Measurements from ENCODE around the gene NFX1. TPM values are rescaled to one million over a fixed set of nuclear protein-coding genes. Genes with fewer than 3 reads are reported as not detected.
A peak's percentile ranks its signal among the peaks of the same experiment; 100 is the strongest.

Gene NFX1
- polyA plus RNA-seq, 3 donors: 4.3 to 26.3 (median 8.1) TPM

DNA sequence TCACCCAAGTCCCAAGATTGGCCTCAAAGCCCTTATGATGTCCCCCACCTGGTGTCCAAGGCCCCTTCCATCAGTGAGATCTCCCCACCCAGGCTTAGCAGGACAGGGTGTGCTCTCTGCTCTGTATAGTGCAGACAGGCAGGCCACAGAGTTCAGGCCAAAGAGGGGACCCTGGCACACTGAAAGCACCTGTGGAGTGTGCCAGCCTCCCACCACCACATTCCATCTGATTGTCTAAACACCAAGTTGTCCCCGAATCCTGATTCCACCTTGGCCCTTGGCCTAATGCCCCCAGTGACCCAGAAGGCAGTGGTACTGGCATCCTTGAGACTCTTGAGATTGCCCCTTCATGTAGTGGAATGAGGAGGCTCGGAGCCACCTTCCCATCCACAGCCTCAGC is 45.0 kb upstream of the NFX1 start:
- Histone ChIP-seq H3K36me3 (replicated peaks in 1 of 2; ENCODE audit: control insufficient read depth in 1 of 2, insufficient read depth in 2 of 2, low read length in 2 of 2) (peaks cover 11 to 28% of the 10 kb centered on the region in 2 donors), H3K9ac (ENCODE audit: insufficient read depth, low read length, poor library complexity, severe bottlenecking) (no peak overlapping the region), H2AFZ (ENCODE audit: insufficient read depth, low read depth, low read length, poor library complexity, severe bottlenecking) (no peak overlapping the region), H4K20me1 (ENCODE audit: insufficient read depth, low read length) (no peaks in the 10 kb centered on the region), H3K4me2 (replicated peaks; ENCODE audit: extremely low read depth, low read length, poor library complexity, severe bottlenecking) (no peak overlapping the region), H3K4me1 (ENCODE audit: control insufficient read depth in 1 of 2, insufficient read depth in 2 of 2, low read length in 2 of 2) (no peaks in the 10 kb centered on the region), H3K27ac (ENCODE audit: low read depth in 1 of 2, low read length in 2 of 2) (no peak overlapping the region), H3K79me2 (ENCODE audit: insufficient read depth, low read length) (no peaks in the 10 kb centered on the region), H3K9me3 (replicated peaks in 1 of 2; ENCODE audit: control insufficient read depth in 1 of 2, insufficient read depth in 1 of 2, low read length in 2 of 2) (no peaks in the 10 kb centered on the region), H3K27me3 (ENCODE audit: control insufficient read depth in 2 of 2, insufficient read depth in 2 of 2, low read length in 2 of 2) (no peaks in the 10 kb centered on the region), H3K4me3 (replicated peaks in 1 of 3; ENCODE audit: low read depth in 2 of 3, low read length in 3 of 3) (no peak overlapping the region)
- Mint-ChIP-seq H3K27ac (peak overlapping the region in 1 of 7 donors; percentile 32), H3K36me3 (peaks cover 23 to 32% of the 10 kb centered on the region in 2 donors), H3K9me3 (peaks cover 0 to 1% (median 0%) of the 10 kb centered on the region in 7 donors), H3K27me3 (ENCODE audit: low read depth in 3 of 3) (peaks cover 1 to 3% (median 1%) of the 10 kb centered on the region in 3 donors), H3K4me1 (peaks cover 3% of the 10 kb centered on the region), H3K4me3 (no peak overlapping the region)
- TF ChIP-seq, protein P1, sequence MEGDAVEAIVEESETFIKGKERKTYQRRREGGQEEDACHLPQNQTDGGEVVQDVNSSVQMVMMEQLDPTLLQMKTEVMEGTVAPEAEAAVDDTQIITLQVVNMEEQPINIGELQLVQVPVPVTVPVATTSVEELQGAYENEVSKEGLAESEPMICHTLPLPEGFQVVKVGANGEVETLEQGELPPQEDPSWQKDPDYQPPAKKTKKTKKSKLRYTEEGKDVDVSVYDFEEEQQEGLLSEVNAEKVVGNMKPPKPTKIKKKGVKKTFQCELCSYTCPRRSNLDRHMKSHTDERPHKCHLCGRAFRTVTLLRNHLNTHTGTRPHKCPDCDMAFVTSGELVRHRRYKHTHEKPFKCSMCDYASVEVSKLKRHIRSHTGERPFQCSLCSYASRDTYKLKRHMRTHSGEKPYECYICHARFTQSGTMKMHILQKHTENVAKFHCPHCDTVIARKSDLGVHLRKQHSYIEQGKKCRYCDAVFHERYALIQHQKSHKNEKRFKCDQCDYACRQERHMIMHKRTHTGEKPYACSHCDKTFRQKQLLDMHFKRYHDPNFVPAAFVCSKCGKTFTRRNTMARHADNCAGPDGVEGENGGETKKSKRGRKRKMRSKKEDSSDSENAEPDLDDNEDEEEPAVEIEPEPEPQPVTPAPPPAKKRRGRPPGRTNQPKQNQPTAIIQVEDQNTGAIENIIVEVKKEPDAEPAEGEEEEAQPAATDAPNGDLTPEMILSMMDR (IDR thresholded peaks at IDR 0.05): no peak
- intact Hi-C loops (cut with micrococcal nuclease): no loop called here
- DNase-seq: no peak
- WGBS (ENCODE audit: insufficient coverage): no CpG with 5 or more reads among the region's 2 CpGs

GRCh38 chr9:33246269-33246860 is 44.0 kb upstream of the NFX1 start:
- intact Hi-C loops (cut with micrococcal nuclease): no loop called here
- peaks cover 0 to 1% (median 0%) of the 10 kb centered on the region in 7 donors for H3K9me3 Mint-ChIP-seq
- H3K27me3 Mint-ChIP-seq (ENCODE audit: low read depth in 3 of 3): peaks cover 1 to 3% (median 1%) of the 10 kb centered on the region in 3 donors
- H3K4me1 Mint-ChIP-seq: peaks cover 3% of the 10 kb centered on the region
- peaks cover 30 to 42% of the 10 kb centered on the region in 2 donors for H3K36me3 Mint-ChIP-seq
- Histone ChIP-seq H3K4me1 (ENCODE audit: control insufficient read depth in 1 of 2, insufficient read depth in 2 of 2, low read length in 2 of 2) (no peaks in the 10 kb centered on the region), H3K9ac (ENCODE audit: insufficient read depth, low read length, poor library complexity, severe bottlenecking) (no peak overlapping the region), H3K4me3 (replicated peaks in 1 of 3; ENCODE audit: low read depth in 2 of 3, low read length in 3 of 3) (no peak overlapping the region), H3K79me2 (ENCODE audit: insufficient read depth, low read length) (no peaks in the 10 kb centered on the region), H4K20me1 (ENCODE audit: insufficient read depth, low read length) (no peaks in the 10 kb centered on the region), H3K4me2 (replicated peaks; ENCODE audit: extremely low read depth, low read length, poor library complexity, severe bottlenecking) (no peak overlapping the region), H3K9me3 (replicated peaks in 1 of 2; ENCODE audit: control insufficient read depth in 1 of 2, insufficient read depth in 1 of 2, low read length in 2 of 2) (no peaks in the 10 kb centered on the region), H3K36me3 (replicated peaks in 1 of 2; ENCODE audit: control insufficient read depth in 1 of 2, insufficient read depth in 2 of 2, low read length in 2 of 2) (peaks cover 14 to 36% of the 10 kb centered on the region in 2 donors), H3K27ac (ENCODE audit: low read depth in 1 of 2, low read length in 2 of 2) (no peak overlapping the region), H2AFZ (ENCODE audit: insufficient read depth, low read depth, low read length, poor library complexity, severe bottlenecking) (no peak overlapping the region), H3K27me3 (ENCODE audit: control insufficient read depth in 2 of 2, insufficient read depth in 2 of 2, low read length in 2 of 2) (no peaks in the 10 kb centered on the region)
- TF ChIP-seq, protein P1 (IDR thresholded peaks at IDR 0.05): no peak
- H3K4me3 Mint-ChIP-seq: no peak overlapping the region
- WGBS (ENCODE audit: insufficient coverage): 96% methylated on average over 8 of the region's 9 CpGs
- no peak for DNase-seq
- H3K27ac Mint-ChIP-seq: peak overlapping the region in 3 of 7 donors; percentile 6 to 58 (median 7)

Measured in CD14-positive monocyte (primary cell).